HepG2 (cell line): ENCODE data around the gene ARHGEF40. TPM values are rescaled to one million over a fixed set of nuclear protein-coding genes. Genes with fewer than 3 reads are reported as not detected.

Experiments used
- CBX5 ChIP-seq: sonication (generic); formaldehyde crosslinking; IDR thresholded peaks from 2 replicates; pipeline ENCODE4 v1.4.0; 2020; ENCODE audit warnings: missing genetic modification reagents, borderline replicate concordance
- ESRRA ChIP-seq: sonication (generic); formaldehyde crosslinking; IDR thresholded peaks from 2 replicates; pipeline ENCODE4 v1.5.1; 2020; ENCODE audit warnings: mild to moderate bottlenecking, low read depth, missing genetic modification reagents
- GATA4 ChIP-seq: sonication (generic); IDR thresholded peaks from 2 replicates; pipeline ENCODE4 v1.6.1; 2016; ENCODE audit warnings: antibody characterized with exemption, low read depth, borderline replicate concordance
- MED1 ChIP-seq: sonication (generic); formaldehyde crosslinking; IDR thresholded peaks from 2 replicates; pipeline ENCODE4 v1.4.0; 2020; ENCODE audit warnings: missing genetic modification reagents
- MEF2D ChIP-seq: sonication (generic); formaldehyde crosslinking; IDR thresholded peaks from 2 replicates; pipeline ENCODE4 v1.5.1; 2020; ENCODE audit warnings: mild to moderate bottlenecking, missing genetic modification reagents
- MXD1 ChIP-seq: sonication (generic); formaldehyde crosslinking; IDR thresholded peaks from 2 replicates; pipeline ENCODE4 v1.4.0; 2020; ENCODE audit warnings: mild to moderate bottlenecking, missing genetic modification reagents
- TCF7 ChIP-seq: sonication (generic); IDR thresholded peaks from 2 replicates; pipeline ENCODE4 v1.6.1; 2016; ENCODE audit warnings: antibody characterized with exemption, low read depth
- TFAP4 ChIP-seq: sonication (generic); IDR thresholded peaks from 2 replicates; pipeline ENCODE4 v1.6.1; 2016; ENCODE audit warnings: low read depth, borderline replicate concordance
- THAP11 ChIP-seq: IDR thresholded peaks from 2 replicates; pipeline ENCODE4 v1.6.1; 2016; ENCODE audit warnings: missing biosample characterization, missing genetic modification reagents
- ZFP62 ChIP-seq: sonication (generic); formaldehyde crosslinking; IDR thresholded peaks from 2 replicates; pipeline ENCODE4 v1.4.0; 2020; ENCODE audit warnings: missing genetic modification reagents
- ZNF326 ChIP-seq: sonication (generic); formaldehyde crosslinking; IDR thresholded peaks from 2 replicates; pipeline ENCODE4 v1.4.0; 2020; ENCODE audit warnings: missing genetic modification reagents, borderline replicate concordance
- ZNF543 ChIP-seq: sonication (generic); formaldehyde crosslinking; IDR thresholded peaks from 2 replicates; pipeline ENCODE4 v1.4.0; 2020; ENCODE audit warnings: mild to moderate bottlenecking, missing genetic modification reagents
- ZNF609 ChIP-seq: sonication (generic); formaldehyde crosslinking; IDR thresholded peaks from 2 replicates; pipeline ENCODE4 v1.4.0; 2020; ENCODE audit warnings: mild to moderate bottlenecking, missing genetic modification reagents, borderline replicate concordance
- ZNF644 ChIP-seq: IDR thresholded peaks from 2 replicates; pipeline ENCODE4 v1.6.1; 2016; ENCODE audit warnings: low read depth
- ZNF800 ChIP-seq: sonication (generic); formaldehyde crosslinking; IDR thresholded peaks from 2 replicates; pipeline ENCODE4 v1.4.0; 2020; ENCODE audit warnings: missing genetic modification reagents
- polyA plus RNA-seq, 8 experiments: library from polyadenylated mRNA; depleted of rRNA in 3 of 8; stranded (reverse) in 7 of 8; unstranded in 1 of 8; fragments of >200 nt; fragmentation: Illumina TruSeq in 4 of 8; extraction: Trizol in 4 of 8; gene quantifications; 2 replicates each; pipeline versions ENCODE4 v1.2.1 to v1.2.3, GENCODE V29; 2011 to 2016; ENCODE audit warnings: low read depth in 4 of 8, missing spikeins in 1 of 8, mixed read lengths in 1 of 8; ENCODE audit not compliant: insufficient read depth in 1 of 8
- total RNA-seq, 5 experiments: library from RNA; depleted of rRNA; stranded (reverse); fragments of >200 nt; fragmentation: Illumina TruSeq; extraction: Trizol; gene quantifications; 2 replicates each; pipeline ENCODE4 v1.2.3, GENCODE V29; 2016; ENCODE audit warnings: low read depth in 1 of 5
- TF ChIP-seq, protein P1 (sequence below): sonication (generic); formaldehyde crosslinking; conservative IDR thresholded peaks from 2 replicates; pipeline ENCODE4 v1.4.0; 2020; ENCODE audit warnings: mild to moderate bottlenecking, missing genetic modification reagents, moderate library complexity

The ARHGEF40 gene
- total and polyA plus RNA-seq, 2 of the 13 experiments (the other 11 are each of a cell fraction or from before 2014, with no cell fraction given), result 28.1 to 78.1 TPM

DNA sequence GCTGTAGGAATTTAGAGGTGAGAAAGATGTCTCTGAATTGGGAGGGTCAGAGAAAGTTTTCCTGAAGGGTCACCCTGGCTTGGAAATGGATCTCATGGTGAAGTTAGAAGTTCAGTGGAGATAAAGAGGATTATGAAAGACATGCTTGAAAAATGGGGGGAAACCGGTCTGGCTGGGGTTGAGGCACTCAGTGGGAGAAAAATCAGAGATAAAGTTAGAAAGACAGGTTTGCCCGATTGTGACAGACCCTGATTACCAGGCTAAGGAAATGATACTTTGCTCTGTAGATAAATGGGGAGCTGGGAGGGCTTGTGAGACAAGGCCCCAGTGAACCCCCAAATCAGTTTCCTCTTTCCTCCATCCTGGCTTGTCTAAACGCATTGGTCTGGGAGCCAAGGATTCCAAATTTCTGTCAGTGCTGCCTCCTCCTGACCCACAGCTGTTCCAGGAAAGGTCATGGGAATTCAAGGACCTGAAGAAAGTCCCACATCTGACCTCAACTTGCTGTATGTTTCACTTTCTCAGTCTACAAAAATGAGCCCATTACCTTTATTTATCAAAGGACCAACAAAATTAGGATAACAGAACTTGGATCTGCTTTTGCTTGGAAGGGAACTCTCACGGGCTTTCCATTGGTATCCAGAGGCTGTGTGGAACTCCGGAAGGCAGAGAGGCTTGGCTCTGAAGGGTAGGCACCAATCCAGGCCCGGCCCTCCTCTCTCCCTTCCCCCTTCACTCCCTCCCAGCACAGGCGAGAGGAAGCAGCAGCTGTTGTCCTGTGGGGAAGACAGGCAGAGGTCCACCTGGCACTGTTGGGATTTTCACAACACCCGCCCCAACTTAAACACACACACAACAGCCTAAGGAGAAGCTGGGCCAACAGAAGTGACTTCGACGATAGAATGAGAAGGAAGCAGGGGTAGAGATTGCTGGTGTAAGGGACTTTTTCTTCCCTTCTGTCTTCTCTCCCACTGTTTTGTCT lies 31.4 kb upstream of the ARHGEF40 start (continued):
- TF ChIP-seq, protein P1, sequence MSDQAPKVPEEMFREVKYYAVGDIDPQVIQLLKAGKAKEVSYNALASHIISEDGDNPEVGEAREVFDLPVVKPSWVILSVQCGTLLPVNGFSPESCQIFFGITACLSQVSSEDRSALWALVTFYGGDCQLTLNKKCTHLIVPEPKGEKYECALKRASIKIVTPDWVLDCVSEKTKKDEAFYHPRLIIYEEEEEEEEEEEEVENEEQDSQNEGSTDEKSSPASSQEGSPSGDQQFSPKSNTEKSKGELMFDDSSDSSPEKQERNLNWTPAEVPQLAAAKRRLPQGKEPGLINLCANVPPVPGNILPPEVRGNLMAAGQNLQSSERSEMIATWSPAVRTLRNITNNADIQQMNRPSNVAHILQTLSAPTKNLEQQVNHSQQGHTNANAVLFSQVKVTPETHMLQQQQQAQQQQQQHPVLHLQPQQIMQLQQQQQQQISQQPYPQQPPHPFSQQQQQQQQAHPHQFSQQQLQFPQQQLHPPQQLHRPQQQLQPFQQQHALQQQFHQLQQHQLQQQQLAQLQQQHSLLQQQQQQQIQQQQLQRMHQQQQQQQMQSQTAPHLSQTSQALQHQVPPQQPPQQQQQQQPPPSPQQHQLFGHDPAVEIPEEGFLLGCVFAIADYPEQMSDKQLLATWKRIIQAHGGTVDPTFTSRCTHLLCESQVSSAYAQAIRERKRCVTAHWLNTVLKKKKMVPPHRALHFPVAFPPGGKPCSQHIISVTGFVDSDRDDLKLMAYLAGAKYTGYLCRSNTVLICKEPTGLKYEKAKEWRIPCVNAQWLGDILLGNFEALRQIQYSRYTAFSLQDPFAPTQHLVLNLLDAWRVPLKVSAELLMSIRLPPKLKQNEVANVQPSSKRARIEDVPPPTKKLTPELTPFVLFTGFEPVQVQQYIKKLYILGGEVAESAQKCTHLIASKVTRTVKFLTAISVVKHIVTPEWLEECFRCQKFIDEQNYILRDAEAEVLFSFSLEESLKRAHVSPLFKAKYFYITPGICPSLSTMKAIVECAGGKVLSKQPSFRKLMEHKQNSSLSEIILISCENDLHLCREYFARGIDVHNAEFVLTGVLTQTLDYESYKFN (CRISPR knock-in tag), result 0 out of 2 replicates have a peak, but pooled peaks have one; percentile 38
- TF ChIP-seq ZNF543 (0 out of 2 replicates have a peak, but pooled peaks have one; percentile 16), GATA4 (no peak), MXD1 (0 out of 2 replicates have a peak, but pooled peaks have one; percentile 33), ESRRA (CRISPR knock-in tag) (no peak), THAP11 (CRISPR knock-in tag) (no peak), TCF7 (no peak), MED1 (CRISPR knock-in tag) (peak; percentile 72), MEF2D (CRISPR knock-in tag) (peak; percentile 41; the same call in 1 of the 2 replicates), ZNF609 (peak; percentile 34; the same call in 1 of the 2 replicates), ZNF644 (CRISPR knock-in tag) (no peak), CBX5 (CRISPR knock-in tag) (peak; percentile 57; the same call in 1 of the 2 replicates), ZNF800 (no peak), ZFP62 (no peak), ZNF326 (CRISPR knock-in tag) (no peak), TFAP4 (peak; percentile 94)
